DND-41 (cell line): ENCODE data around the gene PSMA4.
A peak's percentile ranks its signal among the peaks of the same experiment; 100 is the strongest.

Source experiments
- ATAC-seq: fragments of 200-7000 bp; cut with Tn5 transposase; 3 replicates; pipeline ENCODE4 v1.9.1; 2021; ENCODE audit warnings: low read depth; ENCODE audit not compliant: insufficient read depth
- DNase-seq: peaks from one replicate; pipeline ENCODE4 v3.0.0-alpha.2; 2020
- H2AFZ ChIP-seq: 2 replicates; pipeline ENCODE4 v1.6.0; 2012; ENCODE audit warnings: low read depth, low read length
- H3K27ac ChIP-seq: 2 replicates; pipeline ENCODE4 v1.5.1; 2012; ENCODE audit warnings: low read length, inconsistent platforms
- H3K27me3 ChIP-seq: fragments of 200-600 bp; sonication (generic); 2 replicates; pipeline ENCODE4 v1.6.0; 2012; ENCODE audit warnings: low read length, mild to moderate bottlenecking, inconsistent platforms; ENCODE audit not compliant: insufficient read depth, poor library complexity
- H3K36me3 ChIP-seq: 2 replicates; pipeline ENCODE4 v1.5.1; 2012; ENCODE audit warnings: low read length, inconsistent platforms; ENCODE audit not compliant: insufficient read depth
- H3K4me1 ChIP-seq: 2 replicates; pipeline ENCODE4 v1.5.1; 2012; ENCODE audit warnings: mild to moderate bottlenecking, low read length; ENCODE audit not compliant: insufficient read depth
- H3K4me2 ChIP-seq: 2 replicates; pipeline ENCODE4 v1.6.0; 2012; ENCODE audit warnings: mild to moderate bottlenecking, moderate library complexity, low read length, inconsistent platforms; ENCODE audit not compliant: insufficient read depth
- H3K4me3 ChIP-seq, 2 experiments: fragments of 200-600 bp in 1 of 2; shearing (Covaris generic) in 1 of 2; 2 replicates each; pipeline ENCODE4 v1.5.1; 2012 to 2016; ENCODE audit warnings: inconsistent platforms in 2 of 2, low read length in 2 of 2, mild to moderate bottlenecking in 2 of 2, low read depth in 1 of 2, moderate library complexity in 1 of 2
- H3K79me2 ChIP-seq: 2 replicates; pipeline ENCODE4 v1.6.0; 2012; ENCODE audit warnings: low read length, inconsistent platforms; ENCODE audit not compliant: insufficient read depth
- H3K9ac ChIP-seq: 2 replicates; pipeline ENCODE4 v1.6.0; 2012; ENCODE audit warnings: low read depth, mild to moderate bottlenecking, inconsistent platforms, low read length, moderate library complexity
- H3K9me3 ChIP-seq: 2 replicates; pipeline ENCODE4 v1.5.1; 2012; ENCODE audit warnings: low read length, moderate library complexity, mild to moderate bottlenecking, inconsistent platforms; ENCODE audit not compliant: insufficient read depth, severe bottlenecking
- H4K20me1 ChIP-seq: 2 replicates; pipeline ENCODE4 v1.6.0; 2012; ENCODE audit warnings: low read length; ENCODE audit not compliant: insufficient read depth
- CTCF ChIP-seq: IDR thresholded peaks from 2 replicates; pipeline ENCODE4 v1.5.1; 2012; ENCODE audit warnings: borderline replicate concordance, low read length, moderate library complexity, mild to moderate bottlenecking; ENCODE audit not compliant: poor library complexity, severe bottlenecking; ENCODE audit errors: extremely low read depth
- EZH2 ChIP-seq: IDR thresholded peaks from 3 replicates; pipeline ENCODE4 v1.6.1; 2012; ENCODE audit warnings: borderline replicate concordance, low read depth, mild to moderate bottlenecking, moderate library complexity, low read length, inconsistent platforms; ENCODE audit not compliant: severe bottlenecking

The PSMA4 gene

DNA sequence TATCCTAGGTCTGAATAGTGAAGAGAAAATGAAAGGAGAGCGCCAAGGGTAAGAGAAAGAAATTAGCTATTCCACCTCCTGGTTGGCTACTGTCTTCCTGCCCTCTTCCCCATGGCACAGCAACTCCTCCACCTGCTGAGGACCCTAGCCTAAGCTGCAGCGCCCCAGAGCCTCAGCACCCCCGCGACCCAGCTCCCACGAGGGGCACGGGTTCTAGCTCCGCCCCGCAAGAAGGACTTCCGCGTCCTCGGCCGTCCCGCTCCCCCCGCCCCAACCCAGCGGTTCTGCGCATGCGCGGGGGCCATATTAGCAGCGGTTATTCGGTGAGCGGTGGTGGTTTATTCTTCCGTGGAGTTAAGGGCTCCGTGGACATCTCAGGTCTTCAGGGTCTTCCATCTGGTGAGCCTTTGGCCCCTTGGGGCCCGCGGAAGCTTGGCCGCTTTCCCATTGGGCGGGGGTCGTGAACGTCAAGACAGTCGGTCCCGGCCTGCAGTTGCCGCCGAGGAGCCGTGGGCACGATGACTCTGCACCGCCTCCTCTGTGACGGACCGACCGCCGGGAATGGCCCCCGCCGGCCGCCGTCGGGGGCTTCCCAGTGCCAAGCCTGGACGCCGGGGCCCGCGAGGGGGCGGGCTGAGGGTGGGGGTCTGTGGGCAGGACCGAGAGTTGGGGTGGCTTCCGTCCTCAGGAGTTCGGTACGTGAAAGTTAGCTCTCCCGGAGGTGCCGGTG lies at the start of gene PSMA4:
Gene PSMA4 (plus strand): TSS at position 304 of the 730 bp plus-strand sequence. CDS start 1,484 bp downstream, outside the sequence.
- peak; percentile 85 for ATAC-seq
- DNase-seq = peak; percentile 92
- Histone ChIP-seq H3K79me2 (peaks cover 41% of the 10 kb centered on the region), H3K27ac (peak within 1 kb of the TSS; percentile 100), H3K4me3 (peak within 1 kb of the TSS; percentile 84 to 91), H2AFZ (peak within 1 kb of the TSS; percentile 99), H3K4me1 (peaks cover 33% of the 10 kb centered on the region), H3K36me3 (peaks cover 34% of the 10 kb centered on the region), H3K27me3 (no peaks in the 10 kb centered on the region), H3K9me3 (no peaks in the 10 kb centered on the region), H3K4me2 (peak within 1 kb of the TSS; percentile 79), H3K9ac (peak within 1 kb of the TSS; percentile 98), H4K20me1 (peaks cover 12% of the 10 kb centered on the region; the same call in 1 of the 2 replicates)
- no peak for TF ChIP-seq EZH2

GRCh38 chr15:78492872-78493271 lies 47.4 kb upstream of the PSMA4 start:
- no peak overlapping the region for H3K27ac ChIP-seq
- TF ChIP-seq EZH2 = no peak
- TF ChIP-seq CTCF = no peak
- H3K4me1 ChIP-seq = peaks cover 19% of the 10 kb centered on the region
- no peak overlapping the region for H3K4me2 ChIP-seq
- no peak overlapping the region for H3K9ac ChIP-seq
- H3K9me3 ChIP-seq = no peaks in the 10 kb centered on the region
- no peak for DNase-seq
- H3K36me3 ChIP-seq = peaks cover 77% of the 10 kb centered on the region
- no peak for ATAC-seq
- H3K79me2 ChIP-seq = no peaks in the 10 kb centered on the region
- H2AFZ ChIP-seq = no peak overlapping the region
- no peaks in the 10 kb centered on the region for H4K20me1 ChIP-seq
- H3K4me3 ChIP-seq = no peak overlapping the region
- no peaks in the 10 kb centered on the region for H3K27me3 ChIP-seq

GRCh38 chr15:78501857-78502256 lies 38.4 kb upstream of the PSMA4 start:
- no peak overlapping the region for H3K27ac ChIP-seq
- ATAC-seq (no peak), DNase-seq (no peak)
- H3K36me3 ChIP-seq = peaks cover 34% of the 10 kb centered on the region; the same call in 1 of the 2 replicates
- H3K4me3 ChIP-seq = no peak overlapping the region
- no peak overlapping the region for H3K9ac ChIP-seq
- TF ChIP-seq CTCF = no peak
- TF ChIP-seq EZH2 = no peak
- H3K27me3 ChIP-seq = no peaks in the 10 kb centered on the region
- peaks cover 4% of the 10 kb centered on the region for H3K4me1 ChIP-seq
- H2AFZ ChIP-seq = no peak overlapping the region
- no peak overlapping the region for H3K4me2 ChIP-seq
- no peaks in the 10 kb centered on the region for H4K20me1 ChIP-seq
- no peaks in the 10 kb centered on the region for H3K9me3 ChIP-seq
- no peaks in the 10 kb centered on the region for H3K79me2 ChIP-seq

- no peak for TF ChIP-seq CTCF
- no peak for TF ChIP-seq EZH2
- Histone ChIP-seq H3K79me2 (no peaks in the 10 kb centered on the region), H2AFZ (no peak overlapping the region), H3K27ac (no peak overlapping the region), H4K20me1 (no peaks in the 10 kb centered on the region), H3K4me1 (peaks cover 9% of the 10 kb centered on the region), H3K36me3 (peaks cover 27% of the 10 kb centered on the region; the same call in 1 of the 2 replicates), H3K27me3 (no peaks in the 10 kb centered on the region), H3K9ac (no peak overlapping the region), H3K9me3 (no peaks in the 10 kb centered on the region), H3K4me3 (no peak overlapping the region), H3K4me2 (no peak overlapping the region)
- ATAC-seq (no peak), DNase-seq (no peak)
Measured at GRCh38 chr15:78502641-78503040, 37.6 kb upstream of the PSMA4 start.
